Measurements from ENCODE around the gene PLIN5. TPM values are rescaled to one million over a fixed set of nuclear protein-coding genes. Genes with fewer than 3 reads are reported as not detected.

PLIN5 gene
- total RNA-seq, 1 donor from 2014 or later, result 4.3 TPM

DNA sequence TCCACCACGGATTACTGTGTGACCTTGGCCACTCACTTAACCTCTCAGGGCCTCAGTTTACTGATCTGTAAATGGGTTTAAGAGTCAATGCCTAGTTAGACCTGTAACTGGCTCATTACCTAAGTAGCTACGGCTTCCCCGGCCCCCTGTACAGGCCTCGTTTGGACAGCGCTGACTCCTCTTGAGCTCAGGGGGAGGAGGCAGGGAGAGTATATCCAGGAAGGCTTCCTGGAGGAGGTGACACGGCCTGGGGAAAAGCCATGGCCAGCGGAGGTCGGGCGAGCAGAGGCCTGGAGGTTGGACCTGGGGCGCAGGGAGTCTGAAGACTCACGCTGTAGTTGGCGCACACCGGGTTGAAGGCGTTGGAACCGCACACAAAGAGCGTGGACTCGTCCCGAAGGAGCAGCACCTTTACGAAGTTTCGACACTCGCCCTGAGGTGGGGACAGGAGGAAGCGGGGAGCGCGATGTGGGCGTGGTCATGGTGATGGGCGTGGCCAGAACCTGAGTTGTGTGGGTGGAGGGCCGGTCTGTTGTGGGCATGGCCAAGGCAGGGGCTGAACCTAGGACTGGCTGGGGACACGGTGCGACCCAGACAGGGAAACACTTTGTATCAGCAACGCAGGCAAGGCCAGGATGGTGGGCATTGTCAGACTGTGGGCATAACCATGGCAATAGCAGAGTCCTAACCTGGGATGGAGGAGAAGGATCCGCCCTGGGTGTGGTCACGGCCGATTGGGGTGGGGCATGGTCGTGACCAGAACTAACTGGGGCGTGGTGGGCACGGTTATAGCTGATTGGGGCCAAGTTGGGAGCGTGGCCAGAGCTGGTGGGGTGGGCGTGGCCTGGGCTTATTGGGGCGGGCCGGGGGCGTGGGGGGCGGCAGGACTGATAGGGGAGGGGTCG is 20.9 kb upstream of the PLIN5 start:
- TF ChIP-seq, protein P1, sequence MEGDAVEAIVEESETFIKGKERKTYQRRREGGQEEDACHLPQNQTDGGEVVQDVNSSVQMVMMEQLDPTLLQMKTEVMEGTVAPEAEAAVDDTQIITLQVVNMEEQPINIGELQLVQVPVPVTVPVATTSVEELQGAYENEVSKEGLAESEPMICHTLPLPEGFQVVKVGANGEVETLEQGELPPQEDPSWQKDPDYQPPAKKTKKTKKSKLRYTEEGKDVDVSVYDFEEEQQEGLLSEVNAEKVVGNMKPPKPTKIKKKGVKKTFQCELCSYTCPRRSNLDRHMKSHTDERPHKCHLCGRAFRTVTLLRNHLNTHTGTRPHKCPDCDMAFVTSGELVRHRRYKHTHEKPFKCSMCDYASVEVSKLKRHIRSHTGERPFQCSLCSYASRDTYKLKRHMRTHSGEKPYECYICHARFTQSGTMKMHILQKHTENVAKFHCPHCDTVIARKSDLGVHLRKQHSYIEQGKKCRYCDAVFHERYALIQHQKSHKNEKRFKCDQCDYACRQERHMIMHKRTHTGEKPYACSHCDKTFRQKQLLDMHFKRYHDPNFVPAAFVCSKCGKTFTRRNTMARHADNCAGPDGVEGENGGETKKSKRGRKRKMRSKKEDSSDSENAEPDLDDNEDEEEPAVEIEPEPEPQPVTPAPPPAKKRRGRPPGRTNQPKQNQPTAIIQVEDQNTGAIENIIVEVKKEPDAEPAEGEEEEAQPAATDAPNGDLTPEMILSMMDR (conservative IDR thresholded peaks at IDR 0.05), result no peak
- Mint-ChIP-seq H3K9me3 (no peaks in the 10 kb centered on the region), H3K36me3 (no peaks in the 10 kb centered on the region), H3K4me3 (no peak overlapping the region), H3K27ac (no peak overlapping the region), H3K4me1 (ENCODE audit: unreplicated experiment) (no peaks in the 10 kb centered on the region), H3K27me3 (no peaks in the 10 kb centered on the region)
- DNase-seq (ENCODE audit: extremely low spot score, unreplicated experiment), result no peak

DNA sequence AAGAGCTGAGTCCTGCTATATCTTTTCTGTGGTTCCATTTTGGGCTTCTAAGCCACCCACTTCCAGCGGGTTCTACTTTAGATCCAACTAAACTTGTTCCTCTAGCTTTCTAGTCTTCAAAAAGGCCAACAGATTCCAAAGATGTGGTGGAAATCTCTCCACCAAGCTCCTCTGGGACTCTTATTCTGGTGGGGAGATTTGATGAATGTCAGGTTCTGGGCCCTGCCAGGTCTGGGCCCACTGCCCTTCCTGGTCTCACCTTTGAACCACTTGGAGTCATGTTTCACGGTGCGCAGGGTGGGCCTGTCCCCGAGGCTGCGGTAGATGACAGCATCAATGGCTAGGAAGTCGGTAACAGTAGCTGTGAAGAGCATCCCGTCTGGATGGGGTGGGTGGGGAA is 19.7 kb upstream of the PLIN5 start:
- DNase-seq (ENCODE audit: extremely low spot score, unreplicated experiment), result no peak
- H3K27ac Mint-ChIP-seq, result no peak overlapping the region
- H3K36me3 Mint-ChIP-seq, result no peaks in the 10 kb centered on the region
- no peaks in the 10 kb centered on the region for H3K27me3 Mint-ChIP-seq
- no peaks in the 10 kb centered on the region for H3K4me1 Mint-ChIP-seq (ENCODE audit: unreplicated experiment)
- H3K4me3 Mint-ChIP-seq, result no peak overlapping the region
- H3K9me3 Mint-ChIP-seq, result no peaks in the 10 kb centered on the region
- TF ChIP-seq, protein P1 (conservative IDR thresholded peaks at IDR 0.05), result no peak

DNA sequence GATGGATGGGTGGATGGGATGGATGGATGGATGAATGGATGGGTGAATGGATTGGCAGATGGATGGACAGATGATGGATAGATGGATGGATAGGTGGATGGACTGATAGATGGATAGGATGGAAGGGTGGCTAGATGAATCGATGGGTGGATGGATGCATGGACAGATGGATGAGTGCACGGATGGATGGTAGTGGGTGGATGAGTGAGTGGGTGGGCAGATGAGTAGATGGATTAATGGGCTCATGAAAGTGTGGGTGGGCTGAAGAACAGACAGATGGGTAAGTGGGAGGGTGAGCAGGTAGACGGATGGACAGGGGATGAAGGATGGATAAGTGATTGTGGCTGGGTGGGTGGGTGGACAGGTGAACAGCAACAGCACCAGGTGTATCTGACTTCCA is 18.8 kb upstream of the PLIN5 start:
- Mint-ChIP-seq H3K36me3 (no peaks in the 10 kb centered on the region), H3K27ac (no peak overlapping the region), H3K4me1 (ENCODE audit: unreplicated experiment) (no peaks in the 10 kb centered on the region), H3K9me3 (no peaks in the 10 kb centered on the region), H3K27me3 (no peaks in the 10 kb centered on the region), H3K4me3 (no peak overlapping the region)
- TF ChIP-seq, protein P1 (conservative IDR thresholded peaks at IDR 0.05), result no peak
- no peak for DNase-seq (ENCODE audit: extremely low spot score, unreplicated experiment)

DNA sequence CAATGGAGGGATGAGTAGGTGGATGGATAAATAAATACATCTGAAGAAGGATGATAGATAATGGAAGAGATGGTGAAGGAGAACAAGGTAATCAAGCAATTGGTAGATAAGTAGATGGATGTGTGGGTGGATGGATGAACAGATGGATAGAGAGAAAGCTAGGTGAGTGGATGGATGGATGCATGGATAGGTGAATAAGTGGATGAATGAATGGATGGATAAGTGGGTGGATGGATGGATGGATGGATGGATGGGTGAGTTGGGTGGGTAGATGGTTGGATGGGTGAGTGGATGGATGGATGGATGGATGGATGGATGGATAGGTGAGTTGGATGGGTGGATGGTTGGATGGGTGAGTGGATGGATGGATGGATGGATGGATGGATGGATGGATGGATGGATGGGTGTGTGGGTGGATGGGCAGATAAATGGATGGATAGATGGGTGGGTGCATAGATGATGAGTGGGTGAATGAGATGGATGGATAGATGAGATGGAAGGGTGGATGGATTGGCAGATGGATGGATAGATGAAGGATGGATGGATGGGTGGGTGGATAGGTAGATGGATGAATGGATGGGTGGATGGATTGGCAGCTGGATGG is 18.2 kb upstream of the PLIN5 start:
- no peak overlapping the region for H3K27ac Mint-ChIP-seq
- H3K9me3 Mint-ChIP-seq, result no peaks in the 10 kb centered on the region
- H3K27me3 Mint-ChIP-seq, result no peaks in the 10 kb centered on the region
- TF ChIP-seq, protein P1 (conservative IDR thresholded peaks at IDR 0.05), result no peak
- DNase-seq (ENCODE audit: extremely low spot score, unreplicated experiment), result no peak
- no peaks in the 10 kb centered on the region for H3K36me3 Mint-ChIP-seq
- no peak overlapping the region for H3K4me3 Mint-ChIP-seq
- H3K4me1 Mint-ChIP-seq (ENCODE audit: unreplicated experiment), result no peaks in the 10 kb centered on the region

DNA sequence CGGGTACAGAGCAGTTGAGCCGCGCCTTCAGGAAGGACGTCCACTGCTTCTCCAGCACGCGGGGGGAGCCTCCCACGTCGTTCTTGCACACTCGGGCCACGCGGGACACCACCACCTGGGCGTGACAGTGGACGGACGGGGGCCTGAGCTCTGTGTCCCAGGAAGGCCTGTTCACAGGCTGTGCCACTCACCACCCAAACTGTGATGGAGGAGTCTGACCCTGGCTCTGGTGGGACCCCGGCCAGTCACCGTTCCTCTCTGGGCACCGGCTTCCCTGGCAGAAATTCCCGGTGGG is 17.4 kb upstream of the PLIN5 start:
- Mint-ChIP-seq H3K4me1 (ENCODE audit: unreplicated experiment) (no peaks in the 10 kb centered on the region), H3K9me3 (no peaks in the 10 kb centered on the region), H3K27me3 (no peaks in the 10 kb centered on the region), H3K27ac (no peak overlapping the region), H3K4me3 (no peak overlapping the region), H3K36me3 (no peaks in the 10 kb centered on the region)
- DNase-seq (ENCODE audit: extremely low spot score, unreplicated experiment), result no peak
- TF ChIP-seq, protein P1 (conservative IDR thresholded peaks at IDR 0.05), result no peak

Data from type B pancreatic cell (in vitro differentiated cells).